ELR (cell line): ENCODE measurements around the gene B3GAT1.

ENCODE experiments used
- DNase-seq: peaks from one replicate; pipeline ENCODE4 v3.0.0-alpha.2; 2015; ENCODE audit warnings: low read depth

Gene B3GAT1

GRCh38 chr11:134390706-134391569, 21.1 kb downstream of the B3GAT1 start:
- no peak for DNase-seq

DNA sequence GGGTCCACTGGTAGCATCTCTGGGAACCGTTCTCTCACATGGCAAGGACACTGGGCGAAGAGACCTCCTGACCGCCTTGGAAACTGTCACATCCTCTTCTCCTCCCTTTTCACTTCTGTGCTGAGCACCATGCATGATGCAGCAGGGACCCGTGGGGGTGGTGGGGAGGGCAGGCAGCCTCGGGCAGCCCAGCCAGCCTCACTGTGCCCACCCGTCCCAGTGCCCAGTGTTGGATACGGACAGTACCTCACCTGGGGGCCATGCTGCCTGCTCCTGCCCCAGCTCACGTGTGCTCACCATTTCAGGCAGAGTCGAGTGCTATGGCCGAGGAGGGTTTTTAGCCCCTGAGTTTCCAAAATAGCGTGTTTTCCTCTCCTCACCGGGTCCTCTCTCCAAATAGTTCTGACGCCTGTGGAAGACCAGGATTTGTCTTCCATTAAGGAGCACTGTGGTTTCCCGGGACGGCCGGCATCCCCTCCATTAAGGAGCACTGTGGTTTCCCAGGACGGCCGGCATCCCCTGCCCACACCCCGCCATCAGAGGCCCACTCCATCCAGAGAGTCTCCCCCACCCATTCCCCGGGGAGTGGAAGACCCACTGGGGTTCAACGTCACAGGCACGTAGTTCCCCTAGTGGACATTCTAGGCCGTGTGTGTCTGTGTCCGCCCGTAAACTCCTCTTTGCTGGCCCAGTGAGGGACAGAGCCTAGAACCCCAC, 22.4 kb downstream of the B3GAT1 start:
- no peak for DNase-seq

DNA sequence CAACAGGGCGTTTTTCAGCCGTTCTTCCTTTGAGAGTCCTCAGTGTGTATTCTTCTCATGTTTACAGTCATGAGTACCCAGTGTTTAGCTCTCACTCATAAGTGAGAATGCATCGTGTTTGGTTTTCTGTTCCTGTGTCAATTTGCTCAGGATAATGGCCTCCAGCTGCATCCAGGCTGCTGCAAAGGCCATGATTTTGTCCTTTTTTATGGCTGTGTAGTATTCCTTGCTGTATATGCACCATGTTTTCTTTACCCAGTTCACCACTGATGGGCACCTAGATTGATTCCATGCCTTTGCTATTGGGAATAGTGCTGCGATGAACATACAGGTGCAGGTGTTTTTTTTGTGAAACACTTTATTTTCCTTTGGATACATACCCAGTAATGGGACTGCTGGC, 23.5 kb downstream of the B3GAT1 start:
- DNase-seq = no peak

DNA sequence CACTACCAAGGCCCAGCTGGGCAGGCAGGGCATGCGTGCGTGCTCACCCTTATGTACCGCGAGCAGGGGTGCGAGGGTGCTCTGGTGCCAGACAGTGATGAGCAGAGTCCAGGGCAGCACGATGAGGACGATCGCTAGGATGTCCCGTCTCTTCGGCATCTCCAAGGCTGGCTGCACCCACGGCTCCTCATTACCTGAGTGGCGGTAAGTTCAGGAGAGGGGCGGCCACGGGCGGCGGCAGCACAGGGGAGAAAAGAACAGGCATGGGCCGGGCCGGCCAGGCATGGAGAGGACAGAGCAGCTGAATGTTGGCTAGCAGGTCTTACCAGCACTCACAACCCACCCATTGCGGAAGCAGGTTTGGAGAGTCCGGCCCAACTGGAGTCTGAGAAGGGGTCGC, 24.5 kb downstream of the B3GAT1 start:
- DNase-seq = no peak

GRCh38 chr11:134386945-134387344, 25.1 kb downstream of the B3GAT1 start:
- no peak for DNase-seq

DNA sequence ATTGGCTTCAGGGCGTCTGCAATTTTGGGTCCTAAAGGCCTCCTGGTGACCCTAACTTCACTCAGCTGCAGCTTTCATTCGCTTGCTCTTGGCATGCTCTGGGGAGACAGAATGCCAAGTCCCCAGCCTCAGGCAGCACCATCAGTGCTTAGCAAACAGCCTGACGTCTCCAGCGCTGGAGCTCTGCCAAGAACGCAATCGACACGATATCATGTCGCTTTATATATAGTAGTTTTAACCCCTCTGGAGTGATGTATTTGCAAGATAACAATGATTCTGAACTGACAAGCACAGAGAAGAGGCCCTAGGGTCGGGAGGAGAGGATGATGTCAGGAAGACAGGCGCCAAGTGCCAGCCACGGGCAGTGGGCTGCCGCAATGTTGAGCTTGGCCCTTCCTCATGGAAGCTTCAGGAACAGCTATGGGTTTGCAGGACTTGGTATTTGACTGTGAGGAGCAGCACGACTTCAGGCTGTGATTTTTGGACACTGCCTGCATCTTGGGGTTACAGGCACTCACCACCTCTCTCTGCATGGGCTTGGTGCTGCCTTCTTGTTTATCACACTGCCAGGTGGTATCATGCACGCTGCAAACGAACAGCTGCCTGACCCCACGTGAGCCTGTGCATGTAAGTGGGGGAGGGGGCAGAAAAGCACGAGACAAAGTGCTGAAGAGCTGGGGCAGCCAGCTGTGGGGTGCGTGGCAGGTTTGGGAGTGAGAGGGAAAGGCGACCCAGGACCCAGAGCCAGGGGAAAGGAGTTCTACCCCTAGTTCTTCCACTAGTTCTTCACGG, 26.1 kb downstream of the B3GAT1 start:
- DNase-seq = no peak

DNA sequence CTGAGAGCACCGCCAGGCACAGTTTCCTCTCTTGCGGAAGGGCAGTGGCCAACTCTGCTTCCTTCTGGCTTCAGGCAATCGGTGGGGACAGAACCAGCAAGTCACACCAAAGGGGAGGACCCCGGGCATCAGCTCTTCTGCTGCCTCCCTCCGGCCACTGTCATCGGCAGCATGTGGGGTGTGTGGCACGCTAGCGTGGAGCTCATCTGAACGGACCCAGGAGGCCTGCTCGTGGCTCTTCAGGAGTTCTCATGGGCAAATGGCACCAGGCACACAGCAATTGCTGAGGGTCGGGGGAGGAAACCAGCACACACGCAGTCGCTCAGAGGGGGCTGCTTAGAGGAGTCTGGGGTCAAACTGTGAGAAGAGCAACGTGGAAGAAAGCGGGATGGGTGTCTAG, 26.9 kb downstream of the B3GAT1 start:
- DNase-seq = no peak

DNA sequence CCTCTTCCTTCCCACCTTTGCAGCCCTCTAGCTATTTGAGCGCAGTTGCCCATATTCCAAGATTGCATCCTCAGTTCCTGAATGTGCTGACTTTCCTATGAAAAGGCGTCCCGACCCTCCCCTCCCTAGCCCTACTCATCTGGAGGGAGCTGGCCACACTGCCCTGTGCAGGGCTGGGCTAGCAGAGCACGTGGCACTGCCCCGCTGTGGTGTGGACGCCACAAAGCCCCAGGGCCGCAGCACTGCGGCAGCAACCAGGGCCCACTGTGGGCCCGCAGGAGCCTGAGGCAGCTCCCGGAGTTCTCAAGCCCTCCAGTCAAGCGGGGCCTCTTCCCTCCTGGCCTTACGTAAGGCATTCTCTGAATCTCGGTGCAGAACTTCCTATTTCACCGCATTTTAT, 27.6 kb downstream of the B3GAT1 start:
- DNase-seq = no peak

GRCh38 chr11:134383576-134384221, 28.3 kb downstream of the B3GAT1 start:
- no peak for DNase-seq

DNA sequence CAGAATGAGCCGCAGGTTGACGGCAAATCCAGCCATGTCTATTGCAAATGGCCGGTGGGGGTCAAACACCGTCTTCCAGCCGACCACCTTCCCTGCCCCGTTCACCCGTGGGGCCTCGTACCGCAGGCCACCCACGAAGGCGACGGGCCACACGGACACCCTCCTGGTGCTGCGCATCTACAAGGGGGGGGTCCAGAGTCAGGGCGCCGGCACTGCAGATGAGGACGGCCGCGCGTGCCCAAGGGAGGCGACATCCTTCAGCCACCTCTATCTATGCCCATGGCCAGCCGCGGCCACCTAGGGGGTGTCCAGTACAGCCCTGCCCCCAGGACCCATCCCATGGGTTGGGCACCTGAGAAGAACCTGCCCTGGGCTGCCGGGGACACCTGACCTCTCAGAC, 29.2 kb downstream of the B3GAT1 start:
- DNase-seq = no peak

DNA sequence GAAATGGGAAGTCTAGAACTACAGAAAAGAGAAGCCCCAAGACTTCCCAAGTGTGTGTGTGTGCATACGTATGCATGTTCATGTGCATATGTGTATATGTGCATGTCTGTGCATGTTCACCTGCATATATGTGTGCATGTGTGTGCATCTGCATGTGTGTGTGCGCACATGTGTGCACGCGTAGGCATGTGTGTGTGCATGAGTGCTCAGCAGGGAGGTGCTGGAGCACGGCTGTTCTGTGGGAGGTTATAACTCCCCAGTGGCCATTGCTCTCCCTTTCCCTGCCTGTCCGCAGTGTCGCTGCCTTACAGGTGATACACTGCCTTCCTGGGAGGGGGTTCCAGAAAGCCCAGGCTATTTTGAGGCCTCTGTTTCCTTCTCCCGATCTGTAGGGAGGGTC, 29.8 kb downstream of the B3GAT1 start:
- no peak for DNase-seq

- DNase-seq = no peak
Observed at GRCh38 chr11:134380785-134381184, 31.3 kb downstream of the B3GAT1 start.

DNA sequence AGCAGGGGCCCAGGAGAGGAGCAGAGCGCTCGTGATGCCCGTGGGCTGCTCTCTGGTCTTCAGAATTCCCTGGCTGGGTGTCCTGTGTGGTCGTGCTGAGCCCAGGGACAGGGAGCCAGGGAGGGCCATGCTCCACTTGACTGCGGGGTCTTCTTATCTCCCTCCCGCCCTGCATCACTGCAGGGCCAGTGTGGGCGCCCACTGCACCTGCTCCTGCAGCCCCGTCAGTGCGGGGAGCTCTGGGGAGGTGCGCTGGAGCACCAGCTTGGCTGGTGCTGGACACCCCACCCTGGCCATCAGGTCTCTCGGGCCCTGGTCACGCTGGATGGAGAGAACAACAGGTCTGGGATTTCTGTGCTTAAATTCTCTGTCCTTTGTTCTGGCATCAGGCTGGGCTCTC, 31.8 kb downstream of the B3GAT1 start:
- no peak for DNase-seq

GRCh38 chr11:134379241-134379640, 32.8 kb downstream of the B3GAT1 start:
- DNase-seq = no peak

DNA sequence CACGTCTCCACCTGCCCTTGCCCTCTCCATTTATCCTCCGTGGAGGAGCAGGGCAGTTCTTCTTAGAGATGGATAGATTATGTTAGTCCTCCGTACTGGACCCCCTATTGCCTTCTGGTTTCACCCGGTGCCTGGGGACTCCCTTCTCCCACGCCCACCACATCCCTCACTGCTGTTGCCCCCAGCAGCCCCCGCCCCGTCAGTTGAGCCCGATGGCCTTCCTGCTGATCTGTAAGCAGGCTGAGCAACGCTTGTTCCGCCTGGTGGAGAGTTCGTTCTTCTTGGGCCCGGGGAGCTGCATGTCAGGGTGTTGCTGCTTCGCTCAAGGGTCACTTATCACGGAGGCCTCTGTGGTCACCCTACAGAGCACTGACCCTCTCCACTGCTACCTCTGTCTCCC, 34.2 kb downstream of the B3GAT1 start:
- no peak for DNase-seq

DNA sequence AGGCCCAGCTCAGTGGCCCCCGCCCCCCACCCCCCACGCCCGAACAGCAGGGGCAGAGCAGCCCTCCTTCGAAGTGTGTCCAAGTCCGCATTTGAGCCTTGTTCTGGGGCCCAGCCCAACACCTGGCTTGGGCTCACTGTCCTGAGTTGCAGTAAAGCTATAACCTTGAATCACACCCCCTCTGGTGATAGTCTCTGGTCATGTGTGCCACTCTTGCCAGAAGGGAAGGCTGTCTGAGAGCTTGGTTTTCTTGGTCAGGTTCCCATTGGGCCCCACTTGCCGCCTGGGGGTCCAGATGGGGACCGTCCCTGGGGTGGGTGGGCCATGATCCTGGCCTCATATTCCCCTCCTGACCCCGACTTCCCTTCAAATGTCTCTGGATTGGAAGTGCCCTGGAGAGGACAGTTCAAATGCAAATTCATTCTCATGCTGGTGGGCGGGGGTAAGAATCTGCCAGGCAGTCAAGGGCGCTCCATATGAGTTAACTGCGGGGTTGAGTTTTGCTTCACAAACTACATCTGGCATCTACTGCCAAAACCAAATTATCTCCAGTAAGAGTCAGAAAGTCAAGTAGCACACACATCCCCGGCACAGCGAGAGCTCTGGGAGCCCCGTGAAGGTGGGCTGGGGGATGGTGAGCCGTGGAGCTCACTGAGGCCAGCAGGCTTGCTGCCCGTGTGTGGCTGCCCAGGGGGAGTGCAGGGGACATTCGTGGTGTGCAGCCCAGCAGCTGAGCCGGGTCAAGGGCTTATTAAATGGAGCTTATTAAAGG, 35.7 kb downstream of the B3GAT1 start:
- DNase-seq = no peak

DNA sequence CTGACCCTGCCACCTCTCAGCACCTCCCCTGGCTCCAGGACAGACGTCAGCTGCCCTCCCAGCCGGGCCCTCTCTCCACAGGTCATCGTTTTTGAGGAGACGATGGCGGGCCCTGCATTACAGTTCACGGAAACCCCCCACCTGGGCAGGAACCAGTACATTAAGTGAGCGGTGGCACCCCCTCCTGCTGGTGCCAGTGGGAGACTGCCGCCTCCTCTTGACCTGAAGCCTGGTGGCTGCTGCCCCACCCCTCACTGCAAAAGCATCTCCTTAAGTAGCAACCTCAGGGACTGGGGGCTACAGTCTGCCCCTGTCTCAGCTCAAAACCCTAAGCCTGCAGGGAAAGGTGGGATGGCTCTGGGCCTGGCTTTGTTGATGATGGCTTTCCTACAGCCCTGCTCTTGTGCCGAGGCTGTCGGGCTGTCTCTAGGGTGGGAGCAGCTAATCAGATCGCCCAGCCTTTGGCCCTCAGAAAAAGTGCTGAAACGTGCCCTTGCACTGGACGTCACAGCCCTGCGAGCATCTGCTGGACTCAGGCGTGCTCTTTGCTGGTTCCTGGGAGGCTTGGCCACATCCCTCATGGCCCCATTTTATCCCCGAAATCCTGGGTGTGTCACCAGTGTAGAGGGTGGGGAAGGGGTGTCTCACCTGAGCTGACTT, 37.0 kb downstream of the B3GAT1 start:
- no peak for DNase-seq

DNA sequence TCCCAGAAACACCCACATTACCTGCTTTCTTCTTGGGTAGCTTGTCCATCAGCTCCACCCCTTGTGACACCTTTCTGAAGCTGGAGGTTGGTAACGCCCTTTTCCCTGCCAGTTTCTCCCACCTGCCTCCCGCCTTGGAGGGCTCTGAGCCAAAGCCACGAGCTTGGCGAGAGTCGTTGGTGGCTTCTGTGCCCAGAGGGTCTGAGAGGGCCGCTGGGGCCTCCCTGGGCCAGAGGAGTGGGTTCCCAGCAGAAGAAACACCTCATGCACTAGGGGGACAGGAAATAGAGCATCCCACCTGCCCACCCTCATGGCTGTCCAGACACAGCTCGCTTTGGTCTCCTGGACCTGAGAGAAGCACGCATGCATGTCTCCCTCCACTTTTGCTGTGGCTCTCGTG, 37.9 kb downstream of the B3GAT1 start:
- no peak for DNase-seq

GRCh38 chr11:134373591-134374052, 38.4 kb downstream of the B3GAT1 start:
- DNase-seq = no peak

- DNase-seq = no peak
Observed at GRCh38 chr11:134372961-134373360, 39.1 kb downstream of the B3GAT1 start.

- DNase-seq = no peak
Observed at GRCh38 chr11:134372536-134372935, 39.5 kb downstream of the B3GAT1 start.
